Measurements from ENCODE around the gene MZT2A.
"Not testable (repeated sequence)": the region's sequence is repeated elsewhere in the genome, so short reads cannot be mapped to it uniquely, and the experiment has no call there.

GRCh38 chr2:131519871-131520470, 27.8 kb upstream of the MZT2A start:
- not testable (repeated sequence) for TF ChIP-seq CTCF (IDR thresholded peaks at IDR 0.05; ENCODE audit: poor library complexity); EZH2phosphoT487 (IDR thresholded peaks at IDR 0.05; ENCODE audit: low read depth, severe bottlenecking, unreplicated experiment)

Measured in hepatocyte (in vitro differentiated cells).